NCI-H2227 (cell line): Measurements from ENCODE around the gene PRDM16.
A peak's percentile ranks its signal among the peaks of the same experiment; 100 is the strongest.
"Not testable (repeated sequence)": the region's sequence is repeated elsewhere in the genome, so short reads cannot be mapped to it uniquely, and the experiment has no call there.

Experiments
- DNase-seq: peaks from one replicate; lab custom pipeline; 2025; ENCODE audit not compliant: unreplicated experiment; lab: John Stamatoyannopoulos, UW

The PRDM16 gene

GRCh38 chr1:3237994-3238702 is 169.1 kb downstream of the PRDM16 start:
- no peak for DNase-seq

GRCh38 chr1:3238703-3239278 is 169.8 kb downstream of the PRDM16 start:
- DNase-seq = no peak

- not testable (repeated sequence) for DNase-seq
These were observed 171.0 kb downstream of the PRDM16 start for GRCh38 chr1:3239991-3240390.

- no peak for DNase-seq
These were observed 171.7 kb downstream of the PRDM16 start for GRCh38 chr1:3240524-3241235.

- no peak for DNase-seq
These were observed 172.2 kb downstream of the PRDM16 start for GRCh38 chr1:3241236-3241550.

- DNase-seq = no peak
These were observed 172.8 kb downstream of the PRDM16 start for GRCh38 chr1:3241673-3242407.

- no peak for DNase-seq
These were observed 173.6 kb downstream of the PRDM16 start for GRCh38 chr1:3242408-3243260.

- no peak for DNase-seq
These were observed 174.3 kb downstream of the PRDM16 start for GRCh38 chr1:3243304-3243703.

- no peak for DNase-seq
These were observed 175.3 kb downstream of the PRDM16 start for GRCh38 chr1:3244025-3244926.

- DNase-seq = no peak
These were observed 175.9 kb downstream of the PRDM16 start for GRCh38 chr1:3244927-3245315.

GRCh38 chr1:3245344-3245743 is 176.3 kb downstream of the PRDM16 start:
- no peak for DNase-seq

GRCh38 chr1:3245768-3246167 is 176.8 kb downstream of the PRDM16 start:
- no peak for DNase-seq

- no peak for DNase-seq
These were observed 177.2 kb downstream of the PRDM16 start for GRCh38 chr1:3246251-3246650.

- DNase-seq = peak; percentile 5
These were observed 178.6 kb downstream of the PRDM16 start for GRCh38 chr1:3247521-3248121.

- DNase-seq = no peak
These were observed 179.4 kb downstream of the PRDM16 start for GRCh38 chr1:3248155-3249141.

GRCh38 chr1:3249231-3249630 is 180.2 kb downstream of the PRDM16 start:
- DNase-seq = no peak

GRCh38 chr1:3249631-3250501 is 180.9 kb downstream of the PRDM16 start:
- no peak for DNase-seq
